ENCODE data around the gene ZNRF1. TPM values are rescaled to one million over a fixed set of nuclear protein-coding genes. Genes with fewer than 3 reads are reported as not detected.

Gene ZNRF1
- total RNA-seq, 1 donor from 2014 or later = 2.8 TPM

GRCh38 chr16:75027520-75028300 is 28.9 kb downstream of the ZNRF1 start:
- Mint-ChIP-seq H3K4me1 (peaks cover 8% of the 10 kb centered on the region), H3K9me3 (peaks cover 2% of the 10 kb centered on the region), H3K27ac (no peak overlapping the region), H3K27me3 (no peaks in the 10 kb centered on the region), H3K36me3 (ENCODE audit: low read depth) (no peaks in the 10 kb centered on the region), H3K4me3 (no peak overlapping the region)
- intact Hi-C loops (cut with micrococcal nuclease) = no loop called here
- no peak for ATAC-seq (ENCODE audit: low read depth)
- TF ChIP-seq, protein P1, sequence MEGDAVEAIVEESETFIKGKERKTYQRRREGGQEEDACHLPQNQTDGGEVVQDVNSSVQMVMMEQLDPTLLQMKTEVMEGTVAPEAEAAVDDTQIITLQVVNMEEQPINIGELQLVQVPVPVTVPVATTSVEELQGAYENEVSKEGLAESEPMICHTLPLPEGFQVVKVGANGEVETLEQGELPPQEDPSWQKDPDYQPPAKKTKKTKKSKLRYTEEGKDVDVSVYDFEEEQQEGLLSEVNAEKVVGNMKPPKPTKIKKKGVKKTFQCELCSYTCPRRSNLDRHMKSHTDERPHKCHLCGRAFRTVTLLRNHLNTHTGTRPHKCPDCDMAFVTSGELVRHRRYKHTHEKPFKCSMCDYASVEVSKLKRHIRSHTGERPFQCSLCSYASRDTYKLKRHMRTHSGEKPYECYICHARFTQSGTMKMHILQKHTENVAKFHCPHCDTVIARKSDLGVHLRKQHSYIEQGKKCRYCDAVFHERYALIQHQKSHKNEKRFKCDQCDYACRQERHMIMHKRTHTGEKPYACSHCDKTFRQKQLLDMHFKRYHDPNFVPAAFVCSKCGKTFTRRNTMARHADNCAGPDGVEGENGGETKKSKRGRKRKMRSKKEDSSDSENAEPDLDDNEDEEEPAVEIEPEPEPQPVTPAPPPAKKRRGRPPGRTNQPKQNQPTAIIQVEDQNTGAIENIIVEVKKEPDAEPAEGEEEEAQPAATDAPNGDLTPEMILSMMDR (IDR thresholded peaks at IDR 0.05) = no peak
- POLR2A ChIA-PET = no interaction called here
- CTCF ChIA-PET = no interaction called here
- DNase-seq = no peak

GRCh38 chr16:75028544-75029135 is 29.8 kb downstream of the ZNRF1 start:
- Mint-ChIP-seq H3K27ac (no peak overlapping the region), H3K36me3 (ENCODE audit: low read depth) (no peaks in the 10 kb centered on the region), H3K9me3 (no peaks in the 10 kb centered on the region), H3K27me3 (no peaks in the 10 kb centered on the region), H3K4me1 (peaks cover 8% of the 10 kb centered on the region), H3K4me3 (no peak overlapping the region)
- POLR2A ChIA-PET = interaction anchor here (0.6 kb wide), 1 partner anchor 76 kb away, joined by 5 read pairs; no protein-coding TSS in a partner anchor
- intact Hi-C loops (cut with micrococcal nuclease) = no loop called here
- ATAC-seq (ENCODE audit: low read depth) (no peak), DNase-seq (no peak)
- CTCF ChIA-PET = no interaction called here
- TF ChIP-seq, protein P1 (IDR thresholded peaks at IDR 0.05) = no peak

DNA sequence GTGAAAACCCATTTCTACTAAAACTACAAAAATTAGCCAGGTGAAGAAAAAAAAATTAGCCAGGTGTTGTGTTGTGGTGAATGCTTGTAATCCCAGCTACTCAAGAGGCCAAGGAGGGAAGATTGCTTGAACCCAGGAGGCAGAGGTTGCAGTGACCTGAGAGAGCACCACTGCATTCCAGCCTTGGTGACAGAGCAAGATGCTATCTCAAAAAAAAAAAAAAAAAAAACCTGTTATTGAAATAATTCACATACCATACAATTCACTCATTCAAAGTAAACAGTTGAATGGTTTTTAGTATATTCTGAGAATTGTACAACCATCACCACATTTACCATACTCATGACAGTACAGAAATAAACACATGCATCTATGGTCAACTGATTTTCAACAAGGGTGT is 31.0 kb downstream of the ZNRF1 start:
- H3K27me3 Mint-ChIP-seq = no peaks in the 10 kb centered on the region
- ChIA-PET CTCF (no interaction called here), POLR2A (no interaction called here)
- intact Hi-C loops (cut with micrococcal nuclease) = no loop called here
- H3K27ac Mint-ChIP-seq = no peak overlapping the region
- TF ChIP-seq, protein P1 (IDR thresholded peaks at IDR 0.05) = no peak
- no peak for ATAC-seq (ENCODE audit: low read depth)
- no peaks in the 10 kb centered on the region for H3K4me1 Mint-ChIP-seq
- H3K9me3 Mint-ChIP-seq = no peaks in the 10 kb centered on the region
- no peak for DNase-seq
- H3K36me3 Mint-ChIP-seq (ENCODE audit: low read depth) = no peaks in the 10 kb centered on the region
- no peak overlapping the region for H3K4me3 Mint-ChIP-seq

DNA sequence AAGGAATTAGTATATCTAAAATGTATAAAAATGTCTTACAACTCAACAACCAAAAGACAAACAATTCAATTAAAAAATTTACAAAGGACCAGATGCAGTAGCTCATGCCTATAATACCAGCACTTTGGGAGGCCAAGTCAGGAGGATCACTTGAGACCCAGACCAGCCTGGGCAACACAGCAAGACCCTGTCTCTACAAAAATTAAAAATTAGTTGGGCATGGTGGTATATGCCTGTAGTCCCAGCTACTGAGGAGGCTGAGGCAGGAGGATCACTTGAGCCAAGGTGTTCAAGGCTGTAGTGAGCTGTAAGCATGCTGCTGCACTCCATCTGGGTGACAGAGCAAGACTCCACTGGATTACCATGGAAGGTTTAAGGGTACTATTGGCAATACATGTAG is 33.8 kb downstream of the ZNRF1 start:
- intact Hi-C loops (cut with micrococcal nuclease) = no loop called here
- Mint-ChIP-seq H3K4me1 (no peaks in the 10 kb centered on the region), H3K4me3 (no peak overlapping the region), H3K27ac (no peak overlapping the region), H3K36me3 (ENCODE audit: low read depth) (no peaks in the 10 kb centered on the region), H3K9me3 (no peaks in the 10 kb centered on the region), H3K27me3 (peaks cover 2% of the 10 kb centered on the region)
- no peak for DNase-seq
- ChIA-PET CTCF (no interaction called here), POLR2A (no interaction called here)
- TF ChIP-seq, protein P1 (IDR thresholded peaks at IDR 0.05) = no peak
- ATAC-seq (ENCODE audit: low read depth) = no peak

- no peak overlapping the region for H3K27ac Mint-ChIP-seq
- H3K9me3 Mint-ChIP-seq = peaks cover 3% of the 10 kb centered on the region
- peaks cover 2% of the 10 kb centered on the region for H3K27me3 Mint-ChIP-seq
- no peak overlapping the region for H3K4me3 Mint-ChIP-seq
- H3K4me1 Mint-ChIP-seq = no peaks in the 10 kb centered on the region
- TF ChIP-seq, protein P1 (IDR thresholded peaks at IDR 0.05) = no peak
- no peaks in the 10 kb centered on the region for H3K36me3 Mint-ChIP-seq (ENCODE audit: low read depth)
- intact Hi-C loops (cut with micrococcal nuclease) = no loop called here
- CTCF ChIA-PET = no interaction called here
- POLR2A ChIA-PET = no interaction called here
- no peak for ATAC-seq (ENCODE audit: low read depth)
- DNase-seq = no peak
These were observed 36.7 kb downstream of the ZNRF1 start for GRCh38 chr16:75035410-75035968.

Measured in activated B cell treated with CpG ODN at 0.5 μM for 24 hours (primary cell).